Neural cell (in vitro differentiated cells): Measurements from ENCODE around the gene HBEGF. TPM values are rescaled to one million over a fixed set of nuclear protein-coding genes. Genes with fewer than 3 reads are reported as not detected.

Experiments
- H2AFZ ChIP-seq: fragments of 200-600, 300-800 bp; sonication (generic), shearing (Covaris generic); 2 replicates; pipeline ENCODE4 v1.6.0; 2014; ENCODE audit warnings: low read depth, mild to moderate bottlenecking, antibody characterized with exemption, low read length, moderate library complexity
- H3F3A ChIP-seq: fragments of 200-600 bp; shearing (Covaris generic); 2 replicates; pipeline ENCODE4 v1.6.1; 2016; ENCODE audit warnings: mild to moderate bottlenecking, moderate library complexity, mixed read lengths, antibody characterized with exemption, low read length; ENCODE audit not compliant: insufficient read depth, poor library complexity, severe bottlenecking
- H3K27ac ChIP-seq: fragments of 200-600, 300-800 bp; sonication (generic), shearing (Covaris generic); 2 replicates; pipeline ENCODE4 v1.5.1; 2014; ENCODE audit warnings: mild to moderate bottlenecking, low read length, moderate library complexity
- H3K27me3 ChIP-seq: fragments of 300-800, 200-600 bp; sonication (generic), shearing (Covaris generic); 2 replicates; pipeline ENCODE4 v1.6.0; 2014; ENCODE audit warnings: mild to moderate bottlenecking, low read depth, low read length, moderate library complexity; ENCODE audit not compliant: insufficient read depth
- H3K36me3 ChIP-seq: fragments of 300-800, 200-600 bp; sonication (generic), shearing (Covaris generic); 2 replicates; pipeline ENCODE4 v1.5.1; 2014; ENCODE audit warnings: mild to moderate bottlenecking, antibody characterized with exemption, low read length, moderate library complexity; ENCODE audit not compliant: insufficient read depth
- H3K4me2 ChIP-seq: fragments of 300-800, 200-600 bp; sonication (generic), shearing (Covaris generic); 2 replicates; pipeline ENCODE4 v1.6.0; 2014; ENCODE audit warnings: mild to moderate bottlenecking, low read length
- H3K4me3 ChIP-seq: fragments of 300-800, 200-600 bp; sonication (generic), shearing (Covaris generic); 2 replicates; pipeline ENCODE4 v1.5.1; 2014; ENCODE audit warnings: mild to moderate bottlenecking, low read length, moderate library complexity
- H3K79me2 ChIP-seq: fragments of 200-600 bp; shearing (Covaris generic); replicated peaks from 2 replicates; pipeline ENCODE4 v1.6.0; 2014; ENCODE audit warnings: mild to moderate bottlenecking, low read length, moderate library complexity; ENCODE audit not compliant: insufficient read depth
- H3K9ac ChIP-seq: fragments of 300-800, 200-600 bp; sonication (generic), shearing (Covaris generic); 2 replicates; pipeline ENCODE4 v1.6.1; 2016; ENCODE audit warnings: mild to moderate bottlenecking, low read length, mixed read lengths
- H3K9me2 ChIP-seq: fragments of 200-600 bp; shearing (Covaris generic); 2 replicates; pipeline ENCODE4 v1.6.1; 2016; ENCODE audit warnings: mild to moderate bottlenecking, low read length, mixed read lengths; ENCODE audit not compliant: insufficient read depth
- H3K9me3 ChIP-seq: fragments of 200-600, 300-800 bp; sonication (generic), shearing (Covaris generic); 2 replicates; pipeline ENCODE4 v1.6.1; 2016; ENCODE audit warnings: mild to moderate bottlenecking, mixed run types, low read length, moderate library complexity, mixed read lengths
- H4K20me1 ChIP-seq: fragments of 200-600 bp; shearing (Covaris generic); 2 replicates; pipeline ENCODE4 v1.6.1; 2016; ENCODE audit warnings: mild to moderate bottlenecking, mixed run types; ENCODE audit not compliant: insufficient read depth
- CTCF ChIP-seq: fragments of 450-650 bp; IDR thresholded peaks from 2 replicates; pipeline ENCODE4 v1.5.1; 2014; ENCODE audit warnings: antibody characterized with exemption, mild to moderate bottlenecking, moderate library complexity; ENCODE audit not compliant: poor library complexity, severe bottlenecking
- EP300 ChIP-seq: fragments of 450-650 bp; conservative IDR thresholded peaks from 2 replicates; pipeline ENCODE4 v1.6.1; 2014; ENCODE audit warnings: antibody characterized with exemption, mild to moderate bottlenecking, moderate library complexity; ENCODE audit not compliant: poor library complexity, severe bottlenecking
- EZH2 ChIP-seq: fragments of 200-600, 300-800 bp; shearing (Covaris generic), sonication (generic); IDR thresholded peaks from 2 replicates; pipeline ENCODE4 v1.6.1; 2014; ENCODE audit warnings: antibody characterized with exemption, low read length, borderline replicate concordance, mild to moderate bottlenecking; ENCODE audit not compliant: insufficient read depth, poor library complexity, severe bottlenecking
- MXI1 ChIP-seq: fragments of 450-650 bp; conservative IDR thresholded peaks from 2 replicates; pipeline ENCODE4 v1.6.1; 2014; ENCODE audit warnings: antibody characterized with exemption, mild to moderate bottlenecking; ENCODE audit not compliant: poor library complexity, severe bottlenecking
- POLR2AphosphoS5 ChIP-seq: IDR thresholded peaks from 2 replicates; pipeline ENCODE4 v1.6.1; 2012
- RAD21 ChIP-seq: fragments of 450-650 bp; conservative IDR thresholded peaks from 2 replicates; pipeline ENCODE4 v1.6.1; 2014; ENCODE audit warnings: antibody characterized with exemption, mild to moderate bottlenecking, moderate library complexity
- REST ChIP-seq: IDR thresholded peaks from 2 replicates; pipeline ENCODE4 v1.6.1; 2012; ENCODE audit warnings: borderline replicate concordance
- SMC3 ChIP-seq: fragments of 450-650 bp; conservative IDR thresholded peaks from 2 replicates; pipeline ENCODE4 v1.6.1; 2014; ENCODE audit warnings: antibody characterized with exemption, mild to moderate bottlenecking, moderate library complexity; ENCODE audit not compliant: poor library complexity
- TAF1 ChIP-seq: IDR thresholded peaks from 2 replicates; pipeline ENCODE4 v1.6.1; 2012; ENCODE audit warnings: low read depth
- polyA plus RNA-seq: library from polyadenylated mRNA; depleted of rRNA; stranded (reverse); fragments of >200 nt; gene quantifications from 2 replicates; pipeline ENCODE4 v1.2.3, GENCODE V29; 2014

Gene HBEGF
- polyA plus RNA-seq, 1 donor from 2014 or later = 9.8 TPM

GRCh38 chr5:140366589-140367255 is 20.3 kb upstream of the HBEGF start:
- Histone ChIP-seq H3K36me3 (no peaks in the 10 kb centered on the region), H2AFZ (no peak overlapping the region), H4K20me1 (no peaks in the 10 kb centered on the region), H3F3A (no peaks in the 10 kb centered on the region), H3K9me2 (no peaks in the 10 kb centered on the region), H3K27ac (no peak overlapping the region), H3K27me3 (no peaks in the 10 kb centered on the region), H3K9ac (no peak overlapping the region), H3K4me3 (no peak overlapping the region), H3K9me3 (no peaks in the 10 kb centered on the region), H3K79me2 (no peaks in the 10 kb centered on the region), H3K4me2 (no peak overlapping the region)
- no peak for TF ChIP-seq MXI1
- no peak for TF ChIP-seq SMC3
- no peak for TF ChIP-seq REST
- no peak for TF ChIP-seq TAF1
- no peak for TF ChIP-seq RAD21
- no peak for TF ChIP-seq EP300
- TF ChIP-seq CTCF = no peak
- no peak for TF ChIP-seq EZH2
- no peak for TF ChIP-seq POLR2AphosphoS5

- no peak overlapping the region for H2AFZ ChIP-seq
- no peak overlapping the region for H3K27ac ChIP-seq
- no peaks in the 10 kb centered on the region for H3F3A ChIP-seq
- no peak overlapping the region for H3K4me2 ChIP-seq
- no peaks in the 10 kb centered on the region for H3K79me2 ChIP-seq
- H3K9ac ChIP-seq = no peak overlapping the region
- no peaks in the 10 kb centered on the region for H3K9me3 ChIP-seq
- no peaks in the 10 kb centered on the region for H3K9me2 ChIP-seq
- H3K27me3 ChIP-seq = no peaks in the 10 kb centered on the region
- H4K20me1 ChIP-seq = no peaks in the 10 kb centered on the region
- TF ChIP-seq RAD21 (no peak), CTCF (no peak), POLR2AphosphoS5 (no peak), TAF1 (no peak)
- H3K36me3 ChIP-seq = no peaks in the 10 kb centered on the region
- no peak overlapping the region for H3K4me3 ChIP-seq
Measured at GRCh38 chr5:140365941-140366340, 19.5 kb upstream of the HBEGF start.
